HK-2 (cell line): ENCODE results near the gene PGM5.
A peak's percentile ranks its signal among the peaks of the same experiment; 100 is the strongest.

Experiments used
- DNase-seq: peaks from one replicate; pipeline ENCODE4 v3.0.0-alpha.2; 2018; ENCODE audit not compliant: unreplicated experiment

PGM5 gene

DNA sequence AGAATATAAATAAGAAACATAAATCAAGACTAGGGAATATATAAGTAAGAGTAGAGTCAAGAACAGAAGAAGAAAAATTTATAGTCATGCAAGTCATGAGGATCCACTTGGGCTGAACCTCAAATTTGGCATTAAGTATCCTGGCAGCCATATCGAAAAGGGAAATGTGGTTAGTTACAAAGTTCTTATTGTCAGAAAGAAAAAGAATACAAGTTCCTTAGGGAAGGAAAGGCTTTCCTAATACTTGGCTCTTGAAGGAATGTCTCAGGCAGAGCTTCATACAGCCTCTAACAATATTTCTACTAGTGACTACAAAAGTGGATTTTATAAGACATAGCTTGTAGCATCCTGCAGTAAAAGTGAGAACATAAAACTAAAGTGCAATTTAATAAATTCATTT, 138.8 kb downstream of the PGM5 start:
- no peak for DNase-seq

GRCh38 chr9:68496356-68496755, 139.9 kb downstream of the PGM5 start:
- DNase-seq, result no peak

GRCh38 chr9:68497629-68498028, 141.2 kb downstream of the PGM5 start:
- no peak for DNase-seq

DNA sequence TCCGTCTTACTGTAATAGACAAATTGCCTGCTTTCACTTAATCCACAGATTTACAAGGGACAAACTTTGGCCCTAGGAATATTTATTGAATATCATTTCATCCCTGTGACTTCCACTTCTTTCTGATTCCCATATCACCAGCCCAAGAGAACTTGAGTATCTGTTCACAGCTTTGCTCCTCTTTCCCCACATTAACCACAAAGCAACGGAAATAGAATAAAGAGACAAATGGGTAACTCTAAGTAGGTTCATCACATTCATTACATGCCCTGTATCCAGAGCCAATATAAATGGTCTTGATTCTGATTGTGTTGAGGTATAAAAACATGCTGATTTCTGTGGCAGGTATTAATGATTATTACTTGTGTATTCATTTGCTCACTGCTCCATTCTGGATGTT, 142.4 kb downstream of the PGM5 start:
- no peak for DNase-seq

GRCh38 chr9:68500457-68501381, 144.3 kb downstream of the PGM5 start:
- DNase-seq, result peak; percentile 0

DNA sequence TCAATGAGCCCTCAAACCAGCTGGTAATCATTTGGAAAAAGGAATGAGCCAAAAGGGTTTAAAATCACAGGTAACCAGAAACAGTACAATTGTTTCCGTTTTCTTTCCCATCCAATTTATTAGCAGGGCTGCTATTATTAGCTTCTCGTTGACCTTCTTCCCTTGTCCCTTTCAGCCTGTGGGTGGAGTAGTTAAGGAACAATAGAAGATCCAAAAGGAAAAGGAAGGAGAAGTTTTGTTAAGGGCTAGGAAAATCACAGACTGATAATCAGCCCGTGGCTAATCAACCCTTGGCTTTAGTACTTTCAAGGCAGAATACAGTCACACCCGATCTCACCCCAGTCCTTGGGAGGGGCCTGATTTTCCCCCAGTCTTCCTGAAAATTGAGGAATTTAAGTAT, 145.9 kb downstream of the PGM5 start:
- no peak for DNase-seq

DNA sequence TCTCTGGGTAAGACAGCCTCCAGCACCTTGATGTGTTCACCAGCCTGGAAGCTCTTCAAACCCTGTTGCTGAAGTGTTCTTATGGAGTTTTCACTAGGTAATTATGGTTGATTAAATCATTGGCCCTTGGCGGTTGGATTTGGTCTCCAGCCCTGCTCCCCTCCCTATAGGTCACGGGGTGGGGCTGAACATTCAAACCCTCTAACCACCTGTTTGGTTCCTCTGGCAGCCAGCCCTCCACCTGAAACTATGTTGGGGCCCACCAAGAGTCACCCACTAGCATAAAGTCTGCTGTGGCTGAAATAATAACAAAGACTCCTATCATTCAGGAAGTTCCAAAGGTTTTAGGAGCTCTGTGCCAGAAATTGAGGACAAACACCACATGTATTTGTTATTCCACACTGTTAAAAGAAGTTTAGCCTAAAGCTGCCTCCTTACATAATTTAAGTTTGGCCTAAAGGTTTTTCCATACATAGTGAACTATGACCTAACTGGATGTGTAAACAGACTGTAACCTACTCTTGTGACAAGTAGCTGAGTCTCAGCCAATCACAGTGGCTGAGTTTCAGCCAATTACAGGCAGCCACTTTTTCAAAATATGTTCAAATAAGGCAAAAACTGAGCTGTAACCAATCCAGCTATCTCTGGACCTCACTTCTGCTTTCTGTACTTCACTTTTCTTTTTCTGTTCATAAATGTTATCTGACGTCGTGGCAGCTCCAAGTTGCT, 149.4 kb downstream of the PGM5 start:
- no peak for DNase-seq

DNA sequence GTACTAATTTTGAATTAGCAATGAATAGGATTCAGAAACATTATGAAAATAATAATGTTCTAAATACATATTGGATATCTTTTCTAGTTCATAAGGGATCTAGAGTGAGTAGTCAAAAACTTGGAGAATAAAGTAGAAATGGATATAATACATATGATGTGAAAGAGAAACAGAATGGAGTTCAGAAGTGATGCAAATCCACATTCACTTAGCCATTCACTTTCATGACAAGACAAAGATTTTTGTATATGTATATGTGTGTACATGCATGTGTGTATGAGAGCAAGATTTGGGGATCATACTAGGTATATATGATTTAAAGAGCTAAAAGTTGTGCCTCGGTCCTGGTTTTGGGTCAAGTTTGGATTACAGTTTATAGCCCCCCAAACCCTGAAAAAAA, 150.1 kb downstream of the PGM5 start:
- no peak for DNase-seq

- DNase-seq, result no peak
These were observed 150.9 kb downstream of the PGM5 start for GRCh38 chr9:68507130-68507805.

DNA sequence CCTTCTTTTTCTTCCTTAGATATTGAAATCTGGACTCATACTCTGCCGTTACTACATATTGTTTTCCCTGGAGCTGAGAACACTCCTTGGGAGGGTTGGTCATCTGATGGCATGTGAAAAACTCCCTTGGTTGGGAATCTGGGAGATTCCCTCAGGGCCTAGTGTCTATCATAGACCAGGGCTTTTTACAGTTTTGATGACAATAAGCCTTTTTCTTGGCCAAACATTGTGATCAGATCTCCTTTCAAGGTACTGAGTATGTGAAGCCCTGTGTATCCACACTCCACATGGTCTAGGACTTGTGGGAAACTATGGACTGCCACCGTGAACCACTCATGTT, 151.4 kb downstream of the PGM5 start:
- no peak for DNase-seq

DNA sequence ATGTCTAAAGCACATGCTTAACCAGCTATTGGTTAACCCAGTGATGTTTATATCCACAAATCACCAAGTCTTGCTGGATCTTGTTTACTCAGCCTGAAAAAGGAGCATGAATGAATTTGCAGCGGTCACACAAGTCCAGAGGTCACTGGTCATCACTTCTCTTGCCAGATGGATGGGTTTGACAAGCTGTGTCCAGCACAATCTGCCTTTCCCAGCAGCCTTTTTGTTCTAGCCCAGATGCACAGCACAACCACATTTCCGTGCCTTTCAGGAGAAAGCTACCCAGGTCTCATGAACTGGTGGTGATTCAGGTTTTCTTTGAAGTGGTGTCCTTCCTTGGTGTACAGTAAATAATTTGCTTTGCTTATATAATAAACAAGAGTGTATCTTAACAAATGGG, 152.1 kb downstream of the PGM5 start:
- no peak for DNase-seq

- no peak for DNase-seq
These were observed 153.3 kb downstream of the PGM5 start for GRCh38 chr9:68509689-68510088.

DNA sequence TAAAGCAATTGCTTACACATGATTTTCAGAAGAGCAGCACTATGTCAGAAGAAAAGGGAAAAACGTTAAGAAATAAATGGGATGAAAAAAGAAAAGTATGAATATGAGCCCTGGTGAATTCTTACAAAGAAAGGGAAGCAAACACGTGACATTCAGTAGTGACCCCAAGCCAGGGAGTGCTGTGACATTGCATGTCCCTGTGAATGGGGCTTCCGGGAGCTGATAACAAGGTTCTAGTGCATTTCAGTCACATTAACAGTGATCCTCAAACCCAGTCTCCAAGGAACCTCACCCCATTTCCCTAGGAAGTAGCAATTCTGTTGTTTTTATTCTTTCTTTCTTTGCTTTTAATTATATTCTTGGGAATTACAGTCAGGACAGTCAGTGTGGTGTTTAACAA, 157.0 kb downstream of the PGM5 start:
- DNase-seq, result no peak

DNA sequence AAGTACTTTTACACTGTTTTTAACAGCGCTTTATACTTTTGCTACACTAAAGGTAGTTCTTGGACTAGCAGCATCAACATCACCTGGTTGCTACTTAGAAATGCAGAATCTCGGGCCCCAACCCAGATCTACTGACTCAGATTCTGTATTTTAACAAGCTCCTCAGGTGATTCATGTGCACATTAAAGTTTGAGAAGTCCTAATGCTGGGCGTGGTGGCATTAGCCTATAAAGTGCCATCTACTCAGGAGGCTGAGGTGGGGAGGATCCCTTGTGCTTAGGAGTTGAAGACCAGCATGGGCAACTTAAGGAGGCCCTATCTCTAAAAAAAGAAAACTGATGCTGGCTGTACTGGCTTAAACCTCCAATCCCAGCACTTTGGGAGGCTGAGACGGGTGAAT, 157.6 kb downstream of the PGM5 start:
- DNase-seq, result no peak

- DNase-seq, result no peak
These were observed 159.1 kb downstream of the PGM5 start for GRCh38 chr9:68515326-68516017.

DNA sequence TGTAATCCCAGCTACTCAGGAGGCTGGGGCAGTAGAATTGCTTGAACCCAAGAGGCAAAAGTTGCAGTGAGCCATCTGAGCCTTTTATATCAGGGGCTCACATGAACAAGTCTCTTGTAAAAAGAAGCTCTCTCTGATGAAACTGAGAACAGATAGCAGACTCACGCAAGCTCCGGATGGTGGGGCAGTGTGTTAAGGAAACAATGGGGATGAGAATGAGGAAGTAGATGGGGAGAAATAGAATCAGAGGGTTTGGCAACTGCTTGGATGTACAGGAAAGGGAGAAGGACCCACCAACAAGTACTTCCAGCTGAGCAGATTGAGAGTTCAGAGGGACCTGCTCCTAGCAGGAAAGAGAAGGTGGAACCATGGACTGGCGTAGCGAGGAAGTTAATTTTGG, 165.7 kb downstream of the PGM5 start:
- DNase-seq, result no peak

GRCh38 chr9:68522954-68523353, 166.5 kb downstream of the PGM5 start:
- DNase-seq, result no peak

GRCh38 chr9:68523367-68523936, 167.0 kb downstream of the PGM5 start:
- DNase-seq, result no peak

- DNase-seq, result no peak
These were observed 174.2 kb downstream of the PGM5 start for GRCh38 chr9:68530618-68531017.

- no peak for DNase-seq
These were observed 175.7 kb downstream of the PGM5 start for GRCh38 chr9:68532131-68532530.

- no peak for DNase-seq
These were observed 177.3 kb downstream of the PGM5 start for GRCh38 chr9:68533678-68534077.
